GM12878 (cell line): ENCODE measurements around the gene CD9. TPM values are rescaled to one million over a fixed set of nuclear protein-coding genes. Genes with fewer than 3 reads are reported as not detected.

ENCODE experiments used
- ATAC-seq: fragments of 200-7000 bp; cut with Tn5 transposase; 3 replicates; pipeline ENCODE4 v1.9.1; 2020; ENCODE audit warnings: mild to moderate bottlenecking, moderate library complexity
- BruUV-seq: library from RNA; stranded (reverse); fragments of 400-500 nt; replicated peaks from 2 replicates; lab custom pipeline; 2021; lab: Mats Ljungman, UMichigan
- CTCF ChIA-PET: fragments of 300-600 bp; sonication (Branson Sonifier 250); formaldehyde crosslinking; extraction: SDS; loops from one replicate; lab custom pipeline; 2021; ENCODE audit warnings: inconsistent platforms; lab: Yijun Ruan, JAX
- POLR2A ChIA-PET: fragments of 350-600 bp; formaldehyde crosslinking; extraction: SDS; loops from one replicate; lab custom pipeline; 2021; ENCODE audit warnings: inconsistent platforms; lab: Charles Lee
- RAD21 ChIA-PET: fragments of 300-600 bp; sonication (Branson Sonifier 250); formaldehyde crosslinking; loops from one replicate; lab custom pipeline; 2023; ENCODE audit warnings: antibody characterized with exemption; ENCODE audit not compliant: unreplicated experiment; lab: Charles Lee
- SMC1A ChIA-PET: fragments of 300-600 bp; sonication (Branson Sonifier 250); formaldehyde crosslinking; loops from one replicate; lab custom pipeline; 2023; ENCODE audit not compliant: unreplicated experiment, uncharacterized antibody; lab: Charles Lee
- DNase-seq: peaks from one replicate; pipeline ENCODE4 v3.0.0-alpha.2; 2011; ENCODE audit warnings: low read depth, low spot score
- FAIRE-seq: peaks from 3 replicates; lab custom pipeline; 2011; peaks lifted over from hg19 to GRCh38; lab: Jason Lieb, UNC
- H2AFZ ChIP-seq: 2 replicates; pipeline ENCODE4 v1.6.0; 2011; ENCODE audit warnings: low read depth, low read length, control low read depth; ENCODE audit not compliant: control insufficient read depth
- H3K27ac ChIP-seq: 2 replicates; pipeline ENCODE4 v1.5.1; 2011; ENCODE audit warnings: control low read depth; ENCODE audit not compliant: control insufficient read depth, insufficient read depth
- H3K27me3 ChIP-seq, 2 experiments: replicated peaks in 1 of 2; 2 replicates each; pipeline versions ENCODE4 v1.6.0 to v1.6.1; 2011; ENCODE audit warnings: low read length in 1 of 2; ENCODE audit not compliant: control insufficient read depth in 2 of 2, insufficient read depth in 2 of 2
- H3K36me3 ChIP-seq, 2 experiments: 2 replicates each; pipeline ENCODE4 v1.5.1; 2011; ENCODE audit warnings: low read length in 1 of 2; ENCODE audit not compliant: control insufficient read depth in 2 of 2, insufficient read depth in 2 of 2
- H3K4me1 ChIP-seq: 2 replicates; pipeline ENCODE4 v1.6.1; 2011; ENCODE audit warnings: mild to moderate bottlenecking, low read length, moderate library complexity, mixed read lengths; ENCODE audit not compliant: control insufficient read depth, insufficient read depth
- H3K4me2 ChIP-seq: 2 replicates; pipeline ENCODE4 v1.6.0; 2011; ENCODE audit warnings: control low read depth; ENCODE audit not compliant: control insufficient read depth, insufficient read depth
- H3K4me3 ChIP-seq: fragments of 200-600 bp; sonication (generic); 2 replicates; pipeline ENCODE4 v1.5.1; 2016
- H3K79me2 ChIP-seq: 2 replicates; pipeline ENCODE4 v1.6.0; 2011; ENCODE audit warnings: low read length; ENCODE audit not compliant: control insufficient read depth, insufficient read depth
- H3K9ac ChIP-seq: 2 replicates; pipeline ENCODE4 v1.8.0; 2011; ENCODE audit warnings: low read length, control low read depth, mixed read lengths; ENCODE audit not compliant: control insufficient read depth, insufficient read depth
- H3K9me3 ChIP-seq: replicated peaks from 3 replicates; pipeline ENCODE4 v1.5.1; 2011; ENCODE audit warnings: mild to moderate bottlenecking, low read length; ENCODE audit not compliant: control insufficient read depth, insufficient read depth
- H4K20me1 ChIP-seq: 2 replicates; pipeline ENCODE4 v1.6.0; 2011; ENCODE audit not compliant: control insufficient read depth, insufficient read depth
- ASH2L ChIP-seq: fragments of 300-600, 200-600 bp; sonication (generic); IDR thresholded peaks from 2 replicates; pipeline ENCODE4 v1.6.1; 2017; ENCODE audit warnings: low read depth, mild to moderate bottlenecking, borderline replicate concordance
- BRCA1 ChIP-seq: IDR thresholded peaks from 2 replicates; pipeline ENCODE4 v1.6.1; 2011; ENCODE audit warnings: low read depth, low read length, improper control_type of control experiment
- CHD2 ChIP-seq: IDR thresholded peaks from 2 replicates; pipeline ENCODE4 v1.6.1; 2011; ENCODE audit warnings: low read depth, low read length, improper control_type of control experiment, borderline replicate concordance
- KAT2A ChIP-seq: conservative IDR thresholded peaks from 2 replicates; pipeline ENCODE4 v1.6.1; 2011; ENCODE audit warnings: low read depth, low read length; ENCODE audit not compliant: control insufficient read depth
- KLF5 ChIP-seq: fragments of 450-650 bp; IDR thresholded peaks from 2 replicates; pipeline ENCODE4 v1.6.1; 2014; ENCODE audit warnings: mild to moderate bottlenecking; ENCODE audit not compliant: partially characterized antibody
- LARP7 ChIP-seq: fragments of 450-650 bp; IDR thresholded peaks from 2 replicates; pipeline ENCODE4 v1.6.1; 2017; ENCODE audit warnings: mild to moderate bottlenecking
- MEF2B ChIP-seq: fragments of 450-650 bp; IDR thresholded peaks from 2 replicates; pipeline ENCODE4 v1.6.1; 2018; ENCODE audit warnings: mild to moderate bottlenecking, moderate library complexity; ENCODE audit not compliant: partially characterized antibody, poor library complexity, severe bottlenecking
- SUZ12 ChIP-seq: fragments of 200-600 bp; sonication (generic); IDR thresholded peaks from one replicate; pipeline ENCODE4 v1.6.1; 2018; ENCODE audit warnings: antibody characterized with exemption, mild to moderate bottlenecking; ENCODE audit not compliant: unreplicated experiment
- USF2 ChIP-seq: IDR thresholded peaks from 2 replicates; pipeline ENCODE4 v1.6.1; 2011; ENCODE audit warnings: low read depth, low read length, improper control_type of control experiment, borderline replicate concordance
- ZBTB11 ChIP-seq: fragments of 450-650 bp; formaldehyde crosslinking; IDR thresholded peaks from 2 replicates; pipeline ENCODE4 v1.5.0; 2022; ENCODE audit warnings: mild to moderate bottlenecking, missing genetic modification characterization
- WGBS: methylation state at CpG from one replicate; pipeline ENCODE4 v1.1.6; 2016; ENCODE audit warnings: low lambda C conversion rate; ENCODE audit not compliant: insufficient replicate concordance, insufficient coverage; ENCODE audit errors: missing lambda C conversion rate; 5-methylcytosine and 5-hydroxymethylcytosine counted together
- in situ Hi-C: fragments of 300-500 bp; cut with MboI; formaldehyde crosslinking; loops from 9 replicates; pipeline ENCODE4 v1.14.3; 2018; ENCODE audit warnings: mixed read lengths
- intact Hi-C: fragments of 100-400 bp; cut with micrococcal nuclease; formaldehyde crosslinking; loops from one replicate; pipeline ENCODE4 v1.14.2; 2022; ENCODE audit not compliant: unreplicated experiment
- polyA plus RNA-seq, 11 experiments: library from polyadenylated mRNA; depleted of rRNA in 4 of 11; unstranded in 6 of 11; stranded (reverse) in 5 of 11; fragments of >200 nt; fragmentation: Nextera tagmentation in 4 of 11; fragmentation: Illumina TruSeq in 1 of 11; extraction: Ambion mirVana in 4 of 11; extraction: Trizol in 1 of 11; gene quantifications; 1 replicate in 1 of 11; 2 replicates in 10 of 11; pipeline versions ENCODE4 v1.2.1 to v1.2.3, GENCODE V29; 2011 to 2016; ENCODE audit warnings: inconsistent platforms in 2 of 11, missing spikeins in 2 of 11, low read depth in 1 of 11
- total RNA-seq, 4 experiments: library from RNA; depleted of rRNA in 3 of 4; stranded (reverse); fragments of >200 nt in 3 of 4; fragmentation: Illumina TruSeq in 1 of 4; extraction: Trizol in 1 of 4; gene quantifications; 2 replicates each; pipeline versions ENCODE4 v1.2.1 to v1.2.3, GENCODE V29; 2013 to 2021

Gene CD9
- total and polyA plus RNA-seq, 10 of the 15 experiments (the other 5 are each of a cell fraction or from before 2014, with no cell fraction given), result 4.8 to 29.9 (median 9.7) TPM

- RAD21 ChIA-PET, result no interaction called here
- Histone ChIP-seq H3K4me3 (no peak overlapping the region), H3K79me2 (no peaks in the 10 kb centered on the region), H3K4me2 (no peak overlapping the region), H4K20me1 (no peaks in the 10 kb centered on the region), H3K27me3 (no peaks in the 10 kb centered on the region), H3K4me1 (peaks cover 19% of the 10 kb centered on the region), H3K36me3 (no peaks in the 10 kb centered on the region), H3K9ac (no peak overlapping the region), H3K27ac (no peak overlapping the region), H2AFZ (no peak overlapping the region), H3K9me3 (no peaks in the 10 kb centered on the region)
- in situ Hi-C loops, result no loop called here
- CTCF ChIA-PET, result interaction anchor here (1.8 kb wide), 1 partner anchor 119 kb away, joined by 4 read pairs; no protein-coding TSS in a partner anchor
- intact Hi-C loops, result no loop called here
- POLR2A ChIA-PET, result interaction anchor here (0.6 kb wide), 1 partner anchor 1720 kb away, joined by 6 read pairs; no protein-coding TSS in a partner anchor
- SMC1A ChIA-PET, result no interaction called here
- no peak for DNase-seq
- TF ChIP-seq KLF5 (no peak), KAT2A (no peak), USF2 (no peak), CHD2 (no peak), SUZ12 (no peak), LARP7 (no peak), BRCA1 (no peak), ASH2L (no peak), MEF2B (no peak), ZBTB11 (CRISPR knock-in tag) (no peak)
- FAIRE-seq, result no peak
- no peak for ATAC-seq
- 10% methylated on average over 2 of the region's 2 CpGs for WGBS
- BruUV-seq, result no TSS peak
These were observed 34.8 kb upstream of the CD9 start for GRCh38 chr12:6165395-6165794.
